Stimulated activated CD8-positive, alpha-beta memory T cell treated with anti-CD3 and anti-CD28 coated beads, Interleukin-4, amount 100 ng/mL, for 4 hours (primary cell): ENCODE measurements around the gene NECAB3.
"Not testable (repeated sequence)": the region's sequence is repeated elsewhere in the genome, so short reads cannot be mapped to it uniquely, and the experiment has no call there.

ENCODE experiments used
- DNase-seq, 2 donors: peaks; one replicate each; pipeline ENCODE4 v3.0.0-alpha.2; 2020; ENCODE audit warnings: low read depth in 2 of 2, low spot score in 1 of 2

NECAB3 gene

GRCh38 chr20:33650753-33651561 is 23.3 kb downstream of the NECAB3 start:
- no peak for DNase-seq

DNA sequence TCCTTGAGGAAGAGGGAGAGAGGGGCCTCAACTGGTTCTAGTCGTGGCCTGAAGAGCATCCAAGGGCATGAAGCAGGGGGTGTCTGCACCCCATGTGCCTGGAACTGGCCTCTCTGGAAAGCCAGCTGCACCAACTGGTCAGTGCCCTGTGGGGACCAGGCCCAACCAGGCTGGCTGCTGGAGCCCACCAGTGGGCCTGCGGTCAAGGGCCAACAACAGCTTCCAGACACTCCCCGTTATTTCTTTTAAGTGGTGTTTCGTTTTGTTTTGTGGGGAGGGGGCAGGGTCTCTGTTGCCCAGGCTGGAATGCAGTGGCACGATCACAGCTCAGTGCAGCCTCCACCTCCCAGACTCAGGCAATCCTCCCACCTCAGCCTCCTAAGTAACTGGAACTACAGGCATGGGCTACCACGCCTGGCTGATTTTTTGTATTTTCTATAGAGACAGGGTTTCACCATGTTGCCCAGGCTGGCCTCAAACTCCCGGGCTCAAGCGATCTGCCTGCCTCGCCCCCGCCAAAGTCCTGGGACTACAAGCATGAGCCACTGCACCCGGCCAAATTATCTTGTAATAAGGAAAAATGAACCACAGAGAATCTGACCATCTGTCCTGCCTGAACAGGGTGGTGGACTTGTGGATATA is 24.0 kb downstream of the NECAB3 start:
- no peak for DNase-seq

DNA sequence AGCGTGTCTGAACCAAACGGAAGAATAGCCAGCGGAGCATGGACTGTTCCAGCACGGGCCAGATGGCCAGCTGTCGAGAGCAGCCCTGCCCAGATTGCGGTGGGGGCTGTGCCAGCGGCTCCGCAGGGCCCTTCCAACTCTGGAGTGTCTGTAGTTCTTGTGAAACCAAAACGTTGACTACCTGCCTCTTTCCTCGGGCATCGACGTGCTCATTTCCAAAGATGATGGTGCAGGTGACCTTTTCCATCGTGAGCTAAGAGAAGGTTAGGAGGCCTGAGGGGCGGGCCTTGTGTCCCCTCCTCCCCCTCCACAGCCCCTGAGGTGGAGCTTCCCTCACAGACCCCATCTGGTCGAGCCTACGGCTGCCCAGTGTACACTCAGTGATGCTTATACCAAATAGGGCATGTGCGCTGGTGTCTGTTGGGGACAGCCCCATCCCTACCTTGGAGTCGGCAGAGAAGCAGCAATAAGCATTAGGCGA is 25.0 kb downstream of the NECAB3 start:
- DNase-seq, result no peak

GRCh38 chr20:33648396-33649004 is 25.7 kb downstream of the NECAB3 start:
- no peak for DNase-seq

GRCh38 chr20:33647603-33648395 is 26.4 kb downstream of the NECAB3 start:
- no peak for DNase-seq

DNA sequence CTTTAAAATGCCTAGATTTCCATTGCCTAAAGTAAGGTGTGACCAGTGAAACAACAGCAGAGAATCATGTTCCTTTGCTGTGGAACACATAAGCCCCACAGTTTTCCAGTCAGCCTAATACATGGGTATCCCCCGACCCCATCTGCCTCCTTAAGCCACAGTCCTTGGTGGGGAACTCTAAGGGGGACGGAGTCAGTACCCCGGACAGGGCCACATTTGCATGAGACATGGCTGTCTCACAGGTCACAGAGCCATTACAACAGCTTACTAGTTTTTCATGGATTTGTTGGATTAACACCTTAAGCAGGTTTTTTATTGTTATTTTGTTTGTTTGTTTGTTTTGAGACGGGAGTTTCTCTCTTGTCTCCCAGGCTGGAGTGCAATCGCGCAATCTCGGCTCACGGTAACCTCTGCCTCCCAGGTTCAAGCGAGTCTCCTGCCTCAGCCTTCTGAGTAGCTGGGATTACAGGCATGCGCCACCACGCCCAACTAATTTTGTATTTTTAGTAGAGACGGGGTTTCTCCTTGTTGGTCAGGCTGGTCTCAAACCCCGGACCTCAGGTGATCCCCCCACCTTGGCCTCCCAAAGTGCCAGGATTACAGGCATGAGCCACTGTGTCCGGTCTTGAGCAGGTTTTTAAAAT is 27.1 kb downstream of the NECAB3 start:
- DNase-seq, result not testable (repeated sequence)

DNA sequence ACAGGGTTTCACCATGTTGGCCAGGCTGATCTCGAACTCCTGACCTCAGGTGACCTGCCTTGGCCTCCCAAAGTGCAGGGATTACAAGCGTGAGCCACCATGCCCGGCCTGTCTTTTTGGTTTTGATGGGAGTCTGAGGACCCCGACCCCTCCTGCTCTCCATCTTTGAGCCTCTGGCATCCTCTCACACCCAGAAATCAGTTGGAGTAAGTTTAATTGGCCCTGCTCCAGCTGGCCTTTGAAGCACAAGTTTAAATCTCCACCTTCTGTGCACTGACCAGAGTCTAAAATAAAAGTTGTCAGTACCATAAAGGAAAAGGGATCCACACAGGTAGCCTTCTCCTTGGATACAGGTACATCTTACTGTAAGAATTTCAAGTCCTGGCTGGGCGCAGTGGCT is 28.0 kb downstream of the NECAB3 start:
- DNase-seq, result no peak

GRCh38 chr20:33645396-33645795 is 28.8 kb downstream of the NECAB3 start:
- no peak for DNase-seq

DNA sequence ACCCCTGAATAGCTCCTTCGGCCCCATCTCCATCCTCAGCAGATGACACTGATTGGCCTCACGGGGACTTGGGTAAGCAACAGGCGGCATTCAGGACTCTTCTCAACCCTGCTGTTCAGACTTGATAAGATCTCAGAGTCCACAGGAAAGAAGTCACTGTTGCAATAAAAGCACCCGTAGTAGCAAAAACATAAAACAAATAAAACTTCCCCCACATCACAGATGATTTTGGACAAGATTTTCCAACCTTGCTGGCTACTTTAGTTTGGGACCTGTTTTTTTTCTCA is 29.2 kb downstream of the NECAB3 start:
- DNase-seq, result no peak

DNA sequence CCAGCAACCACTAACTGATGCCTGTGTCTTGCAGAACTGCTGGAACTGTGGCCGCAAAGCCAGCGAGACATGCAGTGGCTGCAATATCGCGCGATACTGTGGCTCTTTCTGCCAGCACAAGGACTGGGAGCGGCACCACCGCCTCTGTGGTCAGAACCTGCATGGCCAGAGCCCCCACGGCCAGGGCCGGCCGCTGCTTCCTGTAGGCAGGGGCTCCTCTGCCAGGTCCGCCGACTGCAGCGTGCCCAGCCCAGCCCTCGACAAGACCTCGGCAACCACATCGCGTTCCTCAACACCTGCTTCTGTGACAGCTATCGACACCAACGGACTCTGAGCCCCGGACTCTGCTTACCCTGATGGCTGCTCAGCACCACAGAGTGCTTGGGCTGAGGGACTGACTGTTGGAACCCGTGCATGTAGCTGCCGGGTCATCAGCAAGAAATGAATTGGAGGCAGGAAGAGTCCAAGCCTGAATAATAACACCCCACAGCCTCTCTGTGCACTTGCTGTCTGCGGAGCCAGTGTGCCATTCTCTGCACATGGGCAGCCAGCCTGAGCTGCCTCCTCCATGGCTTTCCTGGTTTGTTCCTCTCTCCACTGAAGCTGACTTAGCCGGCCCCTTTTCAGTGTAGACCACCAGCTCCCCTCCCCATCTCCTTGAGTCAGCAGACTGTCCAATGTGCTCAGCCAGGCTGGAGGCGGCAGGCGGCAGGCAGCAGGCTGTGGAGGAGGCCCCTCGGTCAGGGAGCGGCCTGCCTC is 29.7 kb downstream of the NECAB3 start:
- DNase-seq, result no peak

GRCh38 chr20:33640287-33640686 is 33.9 kb downstream of the NECAB3 start:
- no peak for DNase-seq

DNA sequence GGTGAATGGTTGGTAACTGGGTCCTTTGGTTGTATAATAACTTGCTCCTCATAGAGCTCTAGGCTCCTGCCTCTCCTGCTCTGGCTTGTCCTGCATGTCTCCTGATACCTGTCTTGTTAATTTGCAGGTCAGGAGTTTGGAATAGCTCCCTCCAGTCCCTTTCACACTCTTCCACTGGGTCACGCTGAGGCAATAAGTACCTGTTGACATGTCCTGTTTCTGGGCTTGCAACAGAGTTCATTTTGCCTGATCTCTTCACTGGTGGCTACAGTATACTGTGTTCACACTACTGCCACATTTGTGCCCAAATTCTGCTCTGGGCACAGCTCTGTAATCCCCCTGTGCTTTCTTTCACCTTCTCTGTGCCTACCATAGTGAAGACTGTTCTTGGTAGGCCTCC is 37.5 kb downstream of the NECAB3 start:
- DNase-seq, result no peak

DNA sequence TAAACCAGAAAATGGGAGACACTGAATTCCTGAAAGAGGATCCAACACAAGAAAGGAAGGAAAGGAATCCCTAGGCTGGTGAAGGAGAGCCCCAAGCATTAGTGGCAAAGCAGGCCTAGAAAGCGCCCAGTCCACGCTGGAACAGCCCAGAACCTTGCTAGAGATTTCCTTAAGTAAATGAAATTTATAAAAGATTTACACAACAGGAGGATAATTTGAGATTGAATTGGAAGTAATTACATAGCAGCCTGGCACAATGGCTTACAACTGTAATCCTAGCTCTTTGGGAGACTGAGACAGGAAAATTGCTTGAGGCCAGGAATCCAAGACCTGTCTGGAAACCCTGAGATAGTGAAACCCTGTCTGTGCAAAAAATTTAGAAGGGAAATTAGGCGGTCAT is 38.9 kb downstream of the NECAB3 start:
- no peak for DNase-seq

DNA sequence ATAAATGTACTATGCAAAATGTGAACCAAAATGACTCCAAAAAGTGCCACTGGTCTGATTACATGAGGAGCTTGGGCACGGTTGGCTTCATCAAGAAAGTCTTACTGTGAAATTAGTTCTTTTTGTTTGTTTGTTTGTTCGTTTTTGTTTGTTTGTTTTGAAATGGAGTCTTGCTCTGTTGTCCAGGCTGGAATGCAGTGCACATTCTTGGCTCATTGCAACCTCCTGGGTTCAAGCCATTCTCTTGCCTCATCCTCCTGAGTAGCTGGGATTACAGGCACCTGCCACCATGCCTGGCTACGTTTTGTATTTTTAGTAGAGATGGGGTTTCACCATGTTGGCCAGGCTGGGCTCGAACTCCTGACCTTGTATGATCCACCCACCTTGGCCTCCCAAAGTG is 42.3 kb downstream of the NECAB3 start:
- DNase-seq, result not testable (repeated sequence)

- DNase-seq, result no peak
These were observed 43.7 kb downstream of the NECAB3 start for GRCh38 chr20:33630507-33630906.

GRCh38 chr20:33629979-33630378 is 44.2 kb downstream of the NECAB3 start:
- DNase-seq, result no peak

DNA sequence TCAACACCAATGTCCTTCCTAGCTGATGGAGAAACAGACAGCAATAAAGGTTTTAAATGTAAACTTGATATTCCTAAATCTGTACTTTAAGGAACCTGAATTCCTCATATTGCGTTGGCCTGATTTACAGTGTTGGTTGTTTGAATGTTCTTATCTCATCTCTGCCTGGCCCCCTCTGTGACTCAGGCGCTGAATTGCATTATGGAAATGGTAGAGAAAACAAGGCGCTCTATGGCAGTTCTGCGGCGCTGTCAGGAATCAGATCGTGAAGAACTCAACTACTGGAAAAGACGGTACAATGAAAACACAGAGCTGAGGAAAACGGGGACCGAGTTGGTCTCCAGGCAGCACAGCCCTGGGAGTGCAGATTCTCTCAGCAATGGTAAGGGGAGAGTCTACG is 44.7 kb downstream of the NECAB3 start:
- DNase-seq, result no peak

- no peak for DNase-seq
These were observed 46.5 kb downstream of the NECAB3 start for GRCh38 chr20:33627577-33628216.

- no peak for DNase-seq
These were observed 48.0 kb downstream of the NECAB3 start for GRCh38 chr20:33626190-33626589.

DNA sequence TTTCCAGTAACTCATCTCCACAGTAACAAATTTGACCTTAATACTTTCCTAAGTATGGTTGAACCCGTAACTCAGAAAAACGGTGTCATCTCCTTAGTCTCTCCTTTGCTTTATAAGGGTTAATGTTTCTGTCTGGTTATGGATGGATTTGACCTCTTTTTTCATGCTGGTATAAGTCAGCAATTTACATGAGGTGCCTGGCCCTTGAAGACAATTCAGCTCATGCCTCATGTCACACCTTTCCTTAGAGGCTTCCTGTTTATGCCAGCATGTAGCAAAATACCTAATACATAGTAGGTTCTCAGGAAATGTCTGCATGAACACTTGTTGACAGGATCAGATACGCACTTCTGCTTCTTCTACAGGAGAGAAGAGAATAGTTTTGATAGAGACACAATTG is 49.8 kb downstream of the NECAB3 start:
- DNase-seq, result no peak
